H9 (cell line): ENCODE data around the gene NOS1AP. TPM values are rescaled to one million over a fixed set of nuclear protein-coding genes. Genes with fewer than 3 reads are reported as not detected.

Experiments used
- DNase-seq: peaks from one replicate; pipeline ENCODE4 v3.0.0-alpha.2; 2017
- H2AFZ ChIP-seq: one replicate; pipeline ENCODE4 v1.6.1; 2013; ENCODE audit warnings: mild to moderate bottlenecking, low read length, control low read depth, moderate library complexity
- H2AK5ac ChIP-seq: 2 replicates; pipeline ENCODE4 v1.6.1; 2013; ENCODE audit warnings: low read length, control low read depth, mixed read lengths; ENCODE audit not compliant: insufficient read length
- H2BK120ac ChIP-seq: one replicate; pipeline ENCODE4 v1.6.1; 2013; ENCODE audit warnings: low read depth, mild to moderate bottlenecking, low read length, control low read depth, inconsistent platforms; ENCODE audit not compliant: poor library complexity, severe bottlenecking
- H2BK12ac ChIP-seq: 2 replicates; pipeline ENCODE4 v1.6.1; 2013; ENCODE audit warnings: low read length, control low read depth, mixed read lengths, low read depth; ENCODE audit not compliant: insufficient read length
- H2BK15ac ChIP-seq: 2 replicates; pipeline ENCODE4 v1.6.1; 2013; ENCODE audit warnings: low read depth, low read length, control low read depth
- H2BK20ac ChIP-seq: one replicate; pipeline ENCODE4 v1.6.1; 2013; ENCODE audit warnings: low read depth, mild to moderate bottlenecking, low read length, control low read depth, inconsistent platforms; ENCODE audit not compliant: poor library complexity, severe bottlenecking
- H2BK5ac ChIP-seq: 2 replicates; pipeline ENCODE4 v1.6.1; 2013; ENCODE audit warnings: low read length, control low read depth, mixed read lengths; ENCODE audit not compliant: insufficient read length
- H3K14ac ChIP-seq: 2 replicates; pipeline ENCODE4 v1.6.1; 2013; ENCODE audit warnings: low read length, control low read depth; ENCODE audit not compliant: insufficient read depth
- H3K18ac ChIP-seq: 2 replicates; pipeline ENCODE4 v1.6.1; 2013; ENCODE audit warnings: low read depth, mild to moderate bottlenecking, mixed read lengths, low read length, control low read depth; ENCODE audit not compliant: insufficient read length
- H3K23ac ChIP-seq: 2 replicates; pipeline ENCODE4 v1.6.1; 2013; ENCODE audit warnings: low read length, control low read depth, mixed read lengths, low read depth; ENCODE audit not compliant: insufficient read length
- H3K23me2 ChIP-seq: 2 replicates; pipeline ENCODE4 v1.6.1; 2013; ENCODE audit warnings: low read depth, mild to moderate bottlenecking, mixed read lengths, low read length, control low read depth; ENCODE audit not compliant: insufficient read length, poor library complexity, severe bottlenecking
- H3K27ac ChIP-seq: 2 replicates; pipeline ENCODE4 v1.5.1; 2013; ENCODE audit warnings: low read length, control low read depth, mixed read lengths, low read depth; ENCODE audit not compliant: insufficient read length
- H3K27me3 ChIP-seq: 2 replicates; pipeline ENCODE4 v1.6.1; 2013; ENCODE audit warnings: low read length, control low read depth, inconsistent platforms; ENCODE audit not compliant: insufficient read depth
- H3K4ac ChIP-seq: 2 replicates; pipeline ENCODE4 v1.6.1; 2013; ENCODE audit warnings: low read depth, mild to moderate bottlenecking, control low read depth, inconsistent platforms, low read length, moderate library complexity
- H3K4me1 ChIP-seq: 2 replicates; pipeline ENCODE4 v1.6.1; 2013; ENCODE audit warnings: low read length, control low read depth, inconsistent platforms; ENCODE audit not compliant: insufficient read depth
- H3K4me2 ChIP-seq: 2 replicates; pipeline ENCODE4 v1.6.1; 2013; ENCODE audit warnings: low read length, control low read depth, mixed read lengths; ENCODE audit not compliant: insufficient read length, insufficient read depth
- H3K56ac ChIP-seq: 2 replicates; pipeline ENCODE4 v1.6.1; 2013; ENCODE audit warnings: low read depth, mild to moderate bottlenecking, mixed read lengths, low read length, control low read depth; ENCODE audit not compliant: insufficient read length
- H3K79me1 ChIP-seq: 2 replicates; pipeline ENCODE4 v1.6.1; 2013; ENCODE audit warnings: low read depth, mild to moderate bottlenecking, moderate library complexity, low read length, control low read depth, inconsistent platforms; ENCODE audit not compliant: insufficient read depth, poor library complexity, severe bottlenecking
- H3K79me2 ChIP-seq: 2 replicates; pipeline ENCODE4 v1.6.1; 2013; ENCODE audit warnings: low read length, control low read depth, inconsistent platforms; ENCODE audit not compliant: insufficient read depth
- H3K9ac ChIP-seq: 2 replicates; pipeline ENCODE4 v1.6.1; 2013; ENCODE audit warnings: low read length, control low read depth, mixed read lengths; ENCODE audit not compliant: insufficient read length; ENCODE audit errors: extremely low read depth
- H3K9me3 ChIP-seq: one replicate; pipeline ENCODE4 v1.6.1; 2013; ENCODE audit warnings: low read depth, low read length, inconsistent platforms; ENCODE audit not compliant: control insufficient read depth
- H3T11ph ChIP-seq: one replicate; pipeline ENCODE4 v1.6.1; 2013; ENCODE audit warnings: mild to moderate bottlenecking, low read length, control low read depth, inconsistent platforms
- H4K20me1 ChIP-seq: one replicate; pipeline ENCODE4 v1.6.1; 2013; ENCODE audit not compliant: control insufficient read depth, insufficient read length, insufficient read depth
- H4K5ac ChIP-seq: 2 replicates; pipeline ENCODE4 v1.6.1; 2013; ENCODE audit warnings: low read depth, mild to moderate bottlenecking, mixed read lengths, low read length, control low read depth; ENCODE audit not compliant: insufficient read length
- H4K8ac ChIP-seq: replicated peaks from 2 replicates; pipeline ENCODE4 v1.6.1; 2013; ENCODE audit warnings: low read length, control low read depth, mixed read lengths, low read depth; ENCODE audit not compliant: insufficient read length
- H4K91ac ChIP-seq: 2 replicates; pipeline ENCODE4 v1.6.1; 2013; ENCODE audit warnings: low read depth, mild to moderate bottlenecking, moderate library complexity, mixed read lengths, low read length, control low read depth; ENCODE audit not compliant: insufficient read length
- H3K27ac Mint-ChIP-seq, 3 experiments: 2 replicates in 2 of 3; 3 replicates in 1 of 3; pipeline ENCODE4 v1.8.0; 2020 to 2021; ENCODE audit warnings: mixed read lengths in 3 of 3, mild to moderate bottlenecking in 1 of 3, moderate library complexity in 1 of 3
- H3K27me3 Mint-ChIP-seq: 2 replicates; pipeline ENCODE4 v1.8.0; 2021; ENCODE audit warnings: low read depth, mild to moderate bottlenecking, moderate library complexity, mixed read lengths
- H3K36me3 Mint-ChIP-seq, 3 experiments: 2 replicates in 2 of 3; 3 replicates in 1 of 3; pipeline ENCODE4 v1.8.0; 2020 to 2021; ENCODE audit warnings: low read depth in 3 of 3, mixed read lengths in 3 of 3; ENCODE audit not compliant: insufficient read depth in 1 of 3
- H3K4me1 Mint-ChIP-seq, 2 experiments: 2 replicates each; pipeline ENCODE4 v1.8.0; 2020; ENCODE audit warnings: mixed read lengths in 2 of 2
- H3K4me3 Mint-ChIP-seq, 2 experiments: 2 replicates in 1 of 2; 3 replicates in 1 of 2; pipeline ENCODE4 v1.8.0; 2020 to 2021; ENCODE audit warnings: mild to moderate bottlenecking in 2 of 2, mixed read lengths in 2 of 2, moderate library complexity in 1 of 2
- H3K9me3 Mint-ChIP-seq, 2 experiments: 2 replicates in 1 of 2; 3 replicates in 1 of 2; pipeline ENCODE4 v1.8.0; 2020; ENCODE audit warnings: mild to moderate bottlenecking in 2 of 2, mixed read lengths in 2 of 2, moderate library complexity in 1 of 2
- CTCF ChIP-seq: fragments of 200-600 bp; sonication (generic); conservative IDR thresholded peaks from 3 replicates; pipeline ENCODE4 v1.8.0; 2021; ENCODE audit warnings: antibody characterized with exemption, mild to moderate bottlenecking
- WGBS: extraction: QIAGEN DNeasy Blood & Tissue Kit; methylation state at CpG from one replicate; pipeline ENCODE4 v1.1.7; 2013; ENCODE audit warnings: missing lambda C conversion rate, low lambda C conversion rate, mixed read lengths; ENCODE audit not compliant: insufficient read length; ENCODE audit errors: extremely low coverage; 5-methylcytosine and 5-hydroxymethylcytosine counted together
- total RNA-seq: library from RNA; stranded (reverse); gene quantifications from 2 replicates; pipeline ENCODE4 v1.2.1, GENCODE V29; 2021

Gene NOS1AP
- total RNA-seq, 1 experiment from 2014 or later, result 8.4 TPM

DNA sequence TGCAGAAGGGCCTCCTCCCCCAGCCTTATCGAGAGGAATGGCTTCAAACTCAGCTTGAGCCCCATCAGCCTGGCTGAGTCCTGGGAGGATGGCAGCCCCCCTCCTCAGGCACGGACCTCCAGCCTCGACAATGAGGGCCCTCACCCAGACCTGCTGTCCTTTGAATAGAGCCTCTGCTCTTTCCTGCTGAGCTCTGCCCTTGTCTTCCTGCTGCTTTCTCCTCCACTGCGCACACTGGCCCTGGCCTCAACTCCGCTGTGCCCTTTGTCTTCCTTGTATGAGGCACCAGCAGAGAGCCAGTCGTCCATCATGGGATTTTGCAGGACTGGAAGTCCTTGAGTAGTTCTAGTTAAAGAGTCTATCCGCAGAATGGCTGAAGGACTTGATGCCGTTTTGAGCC, 314.0 kb downstream of the NOS1AP start:
- H3K23ac ChIP-seq, result no peak overlapping the region
- no peak overlapping the region for H3K4ac ChIP-seq
- H3K23me2 ChIP-seq, result no peaks in the 10 kb centered on the region
- DNase-seq, result no peak
- no peak overlapping the region for H3K18ac ChIP-seq
- no peak overlapping the region for H2AFZ ChIP-seq
- no peaks in the 10 kb centered on the region for H3K79me1 ChIP-seq
- Mint-ChIP-seq H3K27ac (peak overlapping the region in 1 of 3 experiments; percentile 31; a peak in 2 of 7 replicates), H3K27me3 (no peaks in the 10 kb centered on the region; the same call in none of the 2 replicates), H3K9me3 (no peaks in the 10 kb centered on the region), H3K4me3 (no peak overlapping the region), H3K4me1 (peaks cover 10 to 13% of the 10 kb centered on the region in 2 experiments), H3K36me3 (peaks cover 8 to 23% (median 18%) of the 10 kb centered on the region in 3 experiments; a peak in 6 of 7 replicates)
- no CpG with 5 or more reads among the region's 8 CpGs for WGBS
- no peak overlapping the region for H2BK20ac ChIP-seq
- TF ChIP-seq CTCF, result no peak
- H4K8ac ChIP-seq, result no peak overlapping the region
- no peak overlapping the region for H2BK12ac ChIP-seq
- no peaks in the 10 kb centered on the region for H3K4me1 ChIP-seq
- H3K27ac ChIP-seq, result no peak overlapping the region
- no peak overlapping the region for H2AK5ac ChIP-seq
- H3K27me3 ChIP-seq, result no peaks in the 10 kb centered on the region
- H2BK120ac ChIP-seq, result no peak overlapping the region
- H2BK5ac ChIP-seq, result no peak overlapping the region
- no peak overlapping the region for H2BK15ac ChIP-seq
- H3K14ac ChIP-seq, result no peak overlapping the region; the same call in 1 of the 2 replicates
- no peak overlapping the region for H3T11ph ChIP-seq
- H3K56ac ChIP-seq, result no peak overlapping the region
- no peak overlapping the region for H4K5ac ChIP-seq
- H4K20me1 ChIP-seq, result no peaks in the 10 kb centered on the region
- no peak overlapping the region for H3K4me2 ChIP-seq
- no peak overlapping the region for H3K9ac ChIP-seq
- H3K9me3 ChIP-seq, result no peaks in the 10 kb centered on the region
- H3K79me2 ChIP-seq, result no peaks in the 10 kb centered on the region
- no peak overlapping the region for H4K91ac ChIP-seq
